Sigmoid colon (tissue), 7 donors: Measurements from ENCODE around the gene KLHL29. TPM values are rescaled to one million over a fixed set of nuclear protein-coding genes. Genes with fewer than 3 reads are reported as not detected.

Source experiments
- DNase-seq: peaks from one replicate; pipeline ENCODE4 v3.0.0-alpha.2; 2019
- H3K27ac ChIP-seq, 4 donors: fragments of 200-600 bp; sonication (generic); one replicate each; pipeline ENCODE4 v1.5.1; 2016 to 2019; ENCODE audit warnings: mild to moderate bottlenecking in 1 of 4
- H3K27me3 ChIP-seq, 3 donors: fragments of 200-600 bp; sonication (generic); one replicate each; pipeline ENCODE4 v1.5.1; 2019; ENCODE audit warnings: mild to moderate bottlenecking in 1 of 3
- H3K36me3 ChIP-seq, 4 donors: fragments of 200-600 bp; sonication (generic); one replicate each; pipeline ENCODE4 v1.5.1; 2016 to 2019
- H3K4me1 ChIP-seq, 4 donors: fragments of 200-600 bp; sonication (generic); one replicate each; pipeline ENCODE4 v1.5.1; 2017 to 2019
- H3K4me3 ChIP-seq, 4 donors: fragments of 200-600 bp; sonication (generic); one replicate each; pipeline ENCODE4 v1.5.1; 2017 to 2019; ENCODE audit warnings: mild to moderate bottlenecking in 2 of 4, moderate library complexity in 1 of 4
- H3K9me3 ChIP-seq, 4 donors: fragments of 200-600 bp in 3 of 4; sonication (generic) in 3 of 4; one replicate each; pipeline versions ENCODE4 v1.5.1 to v1.6.1; 2013 to 2019
- CTCF ChIP-seq, 4 experiments: fragments of 450-650 bp in 3 of 4; fragments of 200-600 bp in 1 of 4; IDR thresholded peaks; one replicate each; pipeline ENCODE4 v1.5.1; 2016 to 2019; ENCODE audit warnings: antibody characterized with exemption in 4 of 4, mild to moderate bottlenecking in 3 of 4, moderate library complexity in 2 of 4
- EP300 ChIP-seq, 4 donors: sonication (generic); formaldehyde crosslinking; IDR thresholded peaks; one replicate each; pipeline ENCODE4 v1.6.1; 2017; ENCODE audit warnings: antibody characterized with exemption in 4 of 4
- POLR2A ChIP-seq, 2 donors: fragments of 450-650 bp; IDR thresholded peaks; one replicate each; pipeline ENCODE4 v1.6.1; 2016; ENCODE audit warnings: antibody characterized with exemption in 2 of 2, mild to moderate bottlenecking in 2 of 2, moderate library complexity in 2 of 2
- POLR2AphosphoS5 ChIP-seq, 4 donors: sonication (generic); formaldehyde crosslinking; IDR thresholded peaks; one replicate each; pipeline ENCODE4 v1.6.1; 2017; ENCODE audit warnings: antibody characterized with exemption in 4 of 4
- WGBS, 2 donors: extraction: QIAGEN DNeasy Blood & Tissue Kit; methylation state at CpG; one replicate each; pipeline ENCODE4 v1.1.7; 2013; 5-methylcytosine and 5-hydroxymethylcytosine counted together
- intact Hi-C: fragments of 100-400 bp; cut with DNase I; formaldehyde crosslinking; loops from one replicate; pipeline ENCODE4 v1.15.1; 2023
- polyA plus RNA-seq, 3 donors: library from polyadenylated mRNA; stranded (reverse); fragments of 200-250 nt; gene quantifications; one replicate each; pipeline ENCODE4 v1.2.3, GENCODE V29; 2013
- total RNA-seq, 4 donors: library from RNA; depleted of rRNA; stranded (reverse); fragments of >200 nt; gene quantifications; one replicate each; pipeline ENCODE4 v1.1.0, GENCODE V29; 2016
- donor health status: healthy with polysubstance abuse.
- donor health status: Bipolar disorder and iron deficiency.
- donor health status: healthy.

KLHL29 gene
- total and polyA plus RNA-seq, 7 donors, result 0.46 to 25.5 (median 6.3) TPM

GRCh38 chr2:23491591-23492336, 106.8 kb downstream of the KLHL29 start:
- intact Hi-C loops, result no loop called here
- 93% methylated on average over 12 of the region's 12 CpGs for WGBS, 2 donors
- no peaks in the 10 kb centered on the region for H3K27me3 ChIP-seq
- H3K9me3 ChIP-seq, result no peaks in the 10 kb centered on the region
- no peak overlapping the region for H3K4me3 ChIP-seq
- no peak overlapping the region for H3K27ac ChIP-seq
- H3K4me1 ChIP-seq, result peaks cover 0 to 7% (median 4%) of the 10 kb centered on the region in 4 donors
- TF ChIP-seq EP300 (IDR thresholded peaks at IDR 0.05) (no peak), POLR2A (IDR thresholded peaks at IDR 0.05) (no peak), POLR2AphosphoS5 (IDR thresholded peaks at IDR 0.05) (no peak), CTCF (IDR thresholded peaks at IDR 0.05) (no peak)
- no peaks in the 10 kb centered on the region for H3K36me3 ChIP-seq
- no peak for DNase-seq

- TF ChIP-seq EP300 (IDR thresholded peaks at IDR 0.05), result no peak
- no peak for TF ChIP-seq POLR2AphosphoS5 (IDR thresholded peaks at IDR 0.05)
- TF ChIP-seq CTCF (IDR thresholded peaks at IDR 0.05), result no peak
- TF ChIP-seq POLR2A (IDR thresholded peaks at IDR 0.05), result no peak
- Histone ChIP-seq H3K27ac (no peak overlapping the region), H3K4me3 (no peak overlapping the region), H3K9me3 (no peaks in the 10 kb centered on the region), H3K36me3 (no peaks in the 10 kb centered on the region), H3K27me3 (no peaks in the 10 kb centered on the region), H3K4me1 (peaks cover 0 to 12% (median 4%) of the 10 kb centered on the region in 4 donors)
- intact Hi-C loops, result no loop called here
- whole genome bisulfite sequencing, 2 donors, result 72 to 92% methylated on average over 5 of the region's 5 CpGs
- no peak for DNase-seq
Observed at GRCh38 chr2:23492337-23492675, 107.3 kb downstream of the KLHL29 start.

DNA sequence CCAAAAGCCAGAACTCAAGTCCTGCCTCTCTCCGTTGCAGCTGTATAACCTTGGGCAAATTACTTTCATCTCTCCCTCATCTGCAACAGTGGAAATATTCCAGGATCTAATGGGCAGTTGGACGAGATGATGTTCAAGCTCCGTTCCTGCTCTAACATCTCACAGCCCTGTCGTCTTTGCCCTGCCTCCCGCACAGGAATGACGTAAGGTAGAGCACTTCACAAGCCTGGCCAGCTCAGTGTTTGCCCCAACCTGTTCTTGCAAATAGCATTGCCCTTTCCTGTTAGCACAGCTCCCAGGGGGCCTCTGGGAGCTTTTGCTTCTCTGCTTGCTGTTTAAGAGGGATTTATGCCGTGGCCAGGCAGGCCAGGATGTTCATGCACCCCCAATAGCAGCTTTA, 107.9 kb downstream of the KLHL29 start:
- Histone ChIP-seq H3K4me3 (no peak overlapping the region), H3K27ac (no peak overlapping the region), H3K4me1 (peaks cover 0 to 14% (median 9%) of the 10 kb centered on the region in 4 donors), H3K36me3 (no peaks in the 10 kb centered on the region), H3K9me3 (no peaks in the 10 kb centered on the region), H3K27me3 (no peaks in the 10 kb centered on the region)
- TF ChIP-seq POLR2AphosphoS5 (IDR thresholded peaks at IDR 0.05) (no peak), EP300 (IDR thresholded peaks at IDR 0.05) (no peak), POLR2A (IDR thresholded peaks at IDR 0.05) (no peak), CTCF (IDR thresholded peaks at IDR 0.05) (no peak)
- intact Hi-C loops, result no loop called here
- no peak for DNase-seq
- WGBS, 2 donors, result 84 to 89% methylated on average over 7 of the region's 7 CpGs

- WGBS, 2 donors, result 88 to 91% methylated on average over 4 of the region's 4 CpGs
- no peak overlapping the region for H3K4me3 ChIP-seq
- no peaks in the 10 kb centered on the region for H3K36me3 ChIP-seq
- peaks cover 0 to 16% (median 12%) of the 10 kb centered on the region in 4 donors for H3K4me1 ChIP-seq
- DNase-seq, result no peak
- no peak overlapping the region for H3K27ac ChIP-seq
- no peaks in the 10 kb centered on the region for H3K9me3 ChIP-seq
- H3K27me3 ChIP-seq, result no peaks in the 10 kb centered on the region
- intact Hi-C loops, result no loop called here
- TF ChIP-seq EP300 (IDR thresholded peaks at IDR 0.05) (no peak), POLR2AphosphoS5 (IDR thresholded peaks at IDR 0.05) (no peak), CTCF (IDR thresholded peaks at IDR 0.05) (no peak), POLR2A (IDR thresholded peaks at IDR 0.05) (no peak)
Observed at GRCh38 chr2:23493846-23494245, 108.9 kb downstream of the KLHL29 start.

- intact Hi-C loops, result no loop called here
- Histone ChIP-seq H3K27me3 (no peaks in the 10 kb centered on the region), H3K4me3 (no peak overlapping the region), H3K27ac (no peak overlapping the region), H3K4me1 (peaks cover 0 to 21% (median 12%) of the 10 kb centered on the region in 4 donors), H3K36me3 (no peaks in the 10 kb centered on the region), H3K9me3 (no peaks in the 10 kb centered on the region)
- no peak for TF ChIP-seq POLR2AphosphoS5 (IDR thresholded peaks at IDR 0.05)
- no peak for TF ChIP-seq EP300 (IDR thresholded peaks at IDR 0.05)
- TF ChIP-seq POLR2A (IDR thresholded peaks at IDR 0.05), result no peak
- no peak for TF ChIP-seq CTCF (IDR thresholded peaks at IDR 0.05)
- no peak for DNase-seq
- 75 to 78% methylated on average over 8 of the region's 8 CpGs for WGBS, 2 donors
Observed at GRCh38 chr2:23494286-23494685, 109.3 kb downstream of the KLHL29 start.
